Right lobe of liver (tissue), 4 donors: ENCODE data around the gene HPRT1.

Source experiments
- CTCF ChIP-seq, 4 donors: fragments of 200-600 bp in 3 of 4; fragments of 450-650 bp in 1 of 4; IDR thresholded peaks; one replicate each; pipeline versions ENCODE4 v1.5.1 to v1.8.0; 2016 to 2022; ENCODE audit warnings: antibody characterized with exemption in 4 of 4, mild to moderate bottlenecking in 2 of 4
- POLR2A ChIP-seq: fragments of 450-650 bp; IDR thresholded peaks from one replicate; pipeline ENCODE4 v1.6.1; 2017; ENCODE audit warnings: antibody characterized with exemption, mild to moderate bottlenecking
- donor health status: DM: no; HTN: no; CAD: no.
- donor health status: DM: no; HTN: no; CAD: no.
- donor health status: DM: no; HTN: yes; CAD: no.

- TF ChIP-seq POLR2A, result no peak
- TF ChIP-seq CTCF (IDR thresholded peaks at IDR 0.05), result no peak
Measured at GRCh38 chrX:134501941-134502340, 42.0 kb downstream of the HPRT1 start.
